Ramos (cell line): ENCODE measurements around the gene APC2.
"Not testable (repeated sequence)": the region's sequence is repeated elsewhere in the genome, so short reads cannot be mapped to it uniquely, and the experiment has no call there.

ENCODE experiments used
- in situ Hi-C: fragments of 300-500 bp; cut with MboI; formaldehyde crosslinking; loops from one replicate; pipeline ENCODE4 v1.14.3; 2022; ENCODE audit warnings: low sequenced_read_pairs; ENCODE audit not compliant: unreplicated experiment

APC2 gene

GRCh38 chr19:1474765-1475351, 24.9 kb downstream of the APC2 start:
- in situ Hi-C loops = no loop called here

GRCh38 chr19:1475751-1476437, 26.0 kb downstream of the APC2 start:
- in situ Hi-C loops = no loop called here

GRCh38 chr19:1477056-1477455, 27.1 kb downstream of the APC2 start:
- in situ Hi-C loops = not testable (repeated sequence)

- in situ Hi-C loops = no loop called here
Observed at GRCh38 chr19:1478934-1479707, 29.2 kb downstream of the APC2 start, which contains the start of gene C19orf25. C19orf25 (minus strand) TSS chr19:1479215; CDS start chr19:1478903, 312 bp downstream.

- in situ Hi-C loops = no loop called here
Observed at GRCh38 chr19:1481224-1481892, 31.4 kb downstream of the APC2 start.

GRCh38 chr19:1481893-1482360, 32.0 kb downstream of the APC2 start:
- in situ Hi-C loops = no loop called here

- in situ Hi-C loops = no loop called here
Observed at GRCh38 chr19:1482361-1483130, 32.6 kb downstream of the APC2 start.

GRCh38 chr19:1483131-1483978, 33.4 kb downstream of the APC2 start:
- in situ Hi-C loops = no loop called here

- in situ Hi-C loops = no loop called here
Observed at GRCh38 chr19:1483979-1484428, 34.1 kb downstream of the APC2 start.

- in situ Hi-C loops = no loop called here
Observed at GRCh38 chr19:1486720-1487575, 37.0 kb downstream of the APC2 start.

GRCh38 chr19:1487576-1488281, 37.8 kb downstream of the APC2 start:
- in situ Hi-C loops = no loop called here

- in situ Hi-C loops = no loop called here
Observed at GRCh38 chr19:1488282-1488601, 38.3 kb downstream of the APC2 start.

- in situ Hi-C loops = no loop called here
Observed at GRCh38 chr19:1489463-1490310, 39.8 kb downstream of the APC2 start.

GRCh38 chr19:1490311-1491113, 40.6 kb downstream of the APC2 start, which contains the start of gene PCSK4:
PCSK4 (minus strand) TSS chr19:1490350; CDS start chr19:1490346, 4 bp downstream.
- in situ Hi-C loops = no loop called here

GRCh38 chr19:1491114-1491848, 41.4 kb downstream of the APC2 start, which contains the start of gene REEP6:
REEP6 (plus strand) TSS chr19:1491181; CDS start chr19:1491270, 89 bp downstream.
- in situ Hi-C loops = no loop called here
